ENCODE data around the gene AFF2.

AFF2 gene

DNA sequence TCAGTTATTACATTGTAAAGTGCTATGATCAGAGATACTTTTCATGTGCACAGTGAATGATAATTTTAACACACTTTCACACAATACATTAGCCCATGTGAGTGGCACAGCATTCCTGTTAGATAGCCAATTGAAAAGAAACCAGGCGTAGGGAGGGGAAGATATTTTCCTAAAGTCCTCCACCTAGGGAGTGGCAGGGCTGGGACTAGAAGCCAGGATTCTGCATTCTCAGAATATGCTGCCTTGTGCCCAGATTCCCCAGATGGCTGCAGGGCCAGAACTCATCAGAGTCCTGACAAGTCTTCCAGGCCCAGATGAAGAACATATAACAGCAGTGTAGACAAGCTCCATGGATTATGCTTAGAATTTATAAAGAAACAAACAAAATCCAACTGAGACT lies 350.2 kb downstream of the AFF2 start:
- no peaks in the 10 kb centered on the region for H3K9me3 ChIP-seq
- no peaks in the 10 kb centered on the region for H3K27me3 ChIP-seq
- no peaks in the 10 kb centered on the region for H3K36me3 ChIP-seq
- no peaks in the 10 kb centered on the region for H3K4me1 ChIP-seq (ENCODE audit: control insufficient read depth in 1 of 2, insufficient read depth in 1 of 2, low read depth in 1 of 2, low read length in 1 of 2)
- TF ChIP-seq CTCF (IDR thresholded peaks at IDR 0.05) = no peak
- H3K27ac ChIP-seq = no peak overlapping the region
- H3K4me3 ChIP-seq (ENCODE audit: low read depth in 1 of 2, low read length in 1 of 2) = no peak overlapping the region

- H3K9me3 ChIP-seq = no peaks in the 10 kb centered on the region
- H3K27me3 ChIP-seq = no peaks in the 10 kb centered on the region
- H3K4me1 ChIP-seq (ENCODE audit: control insufficient read depth in 1 of 2, insufficient read depth in 1 of 2, low read depth in 1 of 2, low read length in 1 of 2) = no peaks in the 10 kb centered on the region
- no peak for TF ChIP-seq CTCF (IDR thresholded peaks at IDR 0.05)
- no peak overlapping the region for H3K4me3 ChIP-seq (ENCODE audit: low read depth in 1 of 2, low read length in 1 of 2)
- H3K36me3 ChIP-seq = no peaks in the 10 kb centered on the region
- no peak overlapping the region for H3K27ac ChIP-seq
Measured at GRCh38 chrX:148854306-148854705, 353.9 kb downstream of the AFF2 start.

DNA sequence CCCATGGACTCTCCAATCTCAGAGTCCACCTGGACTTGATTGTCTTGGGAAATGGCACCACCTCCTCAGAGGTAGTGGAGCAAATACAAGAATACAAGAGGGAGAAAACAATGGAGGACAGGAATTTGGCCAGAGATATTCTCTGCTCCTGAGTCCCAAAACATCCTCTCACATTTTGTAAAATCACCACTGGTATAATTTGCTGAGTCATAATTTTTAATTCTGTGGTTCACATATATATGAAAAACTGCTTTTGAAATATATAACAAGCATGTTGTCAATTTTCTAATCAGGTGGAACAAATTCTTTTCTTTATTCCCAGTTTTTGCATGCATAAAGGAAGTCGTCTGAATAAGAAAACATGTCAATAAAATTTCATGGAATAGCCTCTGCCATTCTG lies 356.1 kb downstream of the AFF2 start:
- TF ChIP-seq CTCF (IDR thresholded peaks at IDR 0.05) = no peak
- no peaks in the 10 kb centered on the region for H3K9me3 ChIP-seq
- no peaks in the 10 kb centered on the region for H3K36me3 ChIP-seq
- H3K27me3 ChIP-seq = no peaks in the 10 kb centered on the region
- no peak overlapping the region for H3K4me3 ChIP-seq (ENCODE audit: low read depth in 1 of 2, low read length in 1 of 2)
- no peak overlapping the region for H3K27ac ChIP-seq
- H3K4me1 ChIP-seq (ENCODE audit: control insufficient read depth in 1 of 2, insufficient read depth in 1 of 2, low read depth in 1 of 2, low read length in 1 of 2) = no peaks in the 10 kb centered on the region

DNA sequence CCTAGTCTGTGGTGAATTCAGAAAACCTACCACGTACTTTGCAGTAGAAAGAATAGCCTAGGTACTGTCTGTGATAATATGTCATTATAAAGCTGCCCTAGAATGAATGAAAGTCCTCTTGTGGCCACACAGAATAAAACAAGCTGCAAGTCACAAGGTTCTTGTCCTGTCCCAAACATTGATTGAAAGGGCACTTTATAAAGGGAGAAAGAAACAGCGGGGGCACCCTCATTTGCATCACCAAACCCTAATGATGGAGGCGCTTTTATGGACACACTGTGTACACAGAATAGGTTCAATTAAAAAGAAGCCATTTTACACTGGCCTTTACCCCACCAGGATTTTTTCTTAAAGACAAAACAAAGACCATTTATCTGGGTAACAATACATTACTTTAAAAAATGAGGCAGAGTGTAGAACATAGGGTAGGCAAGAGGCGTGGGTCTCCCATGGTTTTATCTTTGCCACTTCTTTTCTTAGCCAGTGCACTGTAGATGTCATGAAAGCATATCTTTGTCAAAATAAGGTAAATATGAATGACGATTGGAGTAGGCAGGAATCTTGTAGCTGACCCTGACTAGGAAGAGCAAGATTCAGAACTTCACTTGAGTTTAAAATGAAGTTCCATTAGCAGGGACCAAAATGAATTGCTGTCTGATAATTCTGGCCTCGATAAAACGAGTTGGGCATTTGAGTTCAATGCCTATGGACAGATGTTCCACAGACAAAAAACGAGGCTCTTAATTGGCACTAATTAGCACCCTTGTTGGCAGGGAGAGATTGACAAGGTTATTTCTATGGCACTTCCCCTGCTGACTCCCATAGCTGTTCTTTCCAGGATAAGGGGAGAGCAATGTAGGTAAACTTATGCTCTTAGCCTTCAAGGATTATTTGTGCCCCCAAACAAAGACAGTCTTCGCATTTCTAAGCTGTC lies 365.1 kb downstream of the AFF2 start:
- no peak overlapping the region for H3K4me3 ChIP-seq (ENCODE audit: low read depth in 1 of 2, low read length in 1 of 2)
- H3K9me3 ChIP-seq = no peaks in the 10 kb centered on the region
- H3K36me3 ChIP-seq = no peaks in the 10 kb centered on the region
- no peaks in the 10 kb centered on the region for H3K4me1 ChIP-seq (ENCODE audit: control insufficient read depth in 1 of 2, insufficient read depth in 1 of 2, low read depth in 1 of 2, low read length in 1 of 2)
- no peak overlapping the region for H3K27ac ChIP-seq
- H3K27me3 ChIP-seq = no peaks in the 10 kb centered on the region
- TF ChIP-seq CTCF (IDR thresholded peaks at IDR 0.05) = no peak

DNA sequence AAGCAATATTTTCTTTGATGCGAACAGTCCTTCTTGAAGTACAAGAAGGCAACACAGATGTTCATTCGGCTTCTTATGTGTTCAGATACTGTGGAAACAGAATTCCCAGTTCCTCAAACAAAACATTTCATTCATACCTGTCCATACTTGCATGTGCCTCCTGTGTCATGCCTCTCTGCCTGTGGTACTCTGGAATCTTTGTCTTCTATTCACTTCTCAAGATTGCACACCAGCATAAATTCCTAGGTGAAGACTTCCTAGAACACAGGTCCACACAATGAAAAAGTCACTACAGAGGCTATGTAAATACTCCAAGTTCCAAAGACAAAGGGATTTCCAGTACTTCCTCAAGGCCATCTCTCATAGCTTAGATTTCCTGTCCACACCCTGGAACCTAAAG lies 367.2 kb downstream of the AFF2 start:
- Histone ChIP-seq H3K4me1 (ENCODE audit: control insufficient read depth in 1 of 2, insufficient read depth in 1 of 2, low read depth in 1 of 2, low read length in 1 of 2) (no peaks in the 10 kb centered on the region), H3K4me3 (ENCODE audit: low read depth in 1 of 2, low read length in 1 of 2) (no peak overlapping the region), H3K9me3 (no peaks in the 10 kb centered on the region), H3K27ac (no peak overlapping the region), H3K36me3 (no peaks in the 10 kb centered on the region), H3K27me3 (no peaks in the 10 kb centered on the region)
- no peak for TF ChIP-seq CTCF (IDR thresholded peaks at IDR 0.05)
